GM12875 (cell line): Measurements from ENCODE around the gene FMN2.

Experiments used
- H3K4me3 ChIP-seq: one replicate; pipeline ENCODE4 v1.5.1; 2011; ENCODE audit warnings: low read depth, low read length, control low read depth
- TF ChIP-seq, protein P1 (sequence below): IDR thresholded peaks from 2 replicates; pipeline ENCODE4 v1.5.1; 2011; ENCODE audit warnings: low read depth, mild to moderate bottlenecking, control low read depth, inconsistent platforms, low read length, moderate library complexity, borderline replicate concordance; ENCODE audit not compliant: insufficient read depth

FMN2 gene

DNA sequence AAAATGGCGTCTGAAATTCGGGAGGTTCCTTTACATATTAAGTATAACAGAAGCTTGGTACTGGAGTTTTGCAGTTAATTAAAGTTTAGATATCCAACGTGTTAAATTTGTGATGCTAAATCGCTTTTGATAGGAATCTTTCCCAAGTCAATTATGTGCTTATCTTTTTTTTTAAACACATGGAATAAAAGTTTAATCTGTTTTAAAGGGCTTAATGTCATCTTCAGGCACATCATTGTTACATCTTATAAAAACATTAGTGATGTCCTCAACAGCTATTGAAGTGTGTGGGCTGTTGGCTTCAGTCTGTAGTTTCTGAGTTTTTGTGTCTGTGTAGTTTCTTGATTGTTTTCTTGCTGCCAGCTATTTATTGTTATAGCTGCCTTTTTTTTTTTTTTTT, 5.3 kb downstream of the FMN2 start:
- TF ChIP-seq, protein P1, sequence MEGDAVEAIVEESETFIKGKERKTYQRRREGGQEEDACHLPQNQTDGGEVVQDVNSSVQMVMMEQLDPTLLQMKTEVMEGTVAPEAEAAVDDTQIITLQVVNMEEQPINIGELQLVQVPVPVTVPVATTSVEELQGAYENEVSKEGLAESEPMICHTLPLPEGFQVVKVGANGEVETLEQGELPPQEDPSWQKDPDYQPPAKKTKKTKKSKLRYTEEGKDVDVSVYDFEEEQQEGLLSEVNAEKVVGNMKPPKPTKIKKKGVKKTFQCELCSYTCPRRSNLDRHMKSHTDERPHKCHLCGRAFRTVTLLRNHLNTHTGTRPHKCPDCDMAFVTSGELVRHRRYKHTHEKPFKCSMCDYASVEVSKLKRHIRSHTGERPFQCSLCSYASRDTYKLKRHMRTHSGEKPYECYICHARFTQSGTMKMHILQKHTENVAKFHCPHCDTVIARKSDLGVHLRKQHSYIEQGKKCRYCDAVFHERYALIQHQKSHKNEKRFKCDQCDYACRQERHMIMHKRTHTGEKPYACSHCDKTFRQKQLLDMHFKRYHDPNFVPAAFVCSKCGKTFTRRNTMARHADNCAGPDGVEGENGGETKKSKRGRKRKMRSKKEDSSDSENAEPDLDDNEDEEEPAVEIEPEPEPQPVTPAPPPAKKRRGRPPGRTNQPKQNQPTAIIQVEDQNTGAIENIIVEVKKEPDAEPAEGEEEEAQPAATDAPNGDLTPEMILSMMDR, result no peak

DNA sequence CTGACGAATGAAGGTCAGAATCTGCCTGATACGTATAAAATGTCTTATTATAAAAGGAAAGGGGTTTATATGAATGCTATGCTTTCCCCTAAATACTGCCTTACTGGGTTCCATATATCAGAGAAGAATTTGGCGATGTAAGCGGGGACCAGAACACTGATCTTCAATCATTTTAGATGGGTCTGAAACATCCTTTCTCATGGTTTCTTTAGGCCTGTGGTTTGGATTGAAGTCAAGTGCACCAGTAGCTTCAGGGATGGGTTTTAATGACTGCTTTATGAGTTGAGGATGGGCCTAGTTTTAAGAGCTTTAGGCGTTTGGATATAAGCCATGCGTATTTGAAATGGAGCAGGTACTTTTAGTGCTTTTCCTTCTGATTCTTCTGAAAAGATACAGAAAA, 6.9 kb downstream of the FMN2 start:
- no peak overlapping the region for H3K4me3 ChIP-seq
- TF ChIP-seq, protein P1, result no peak

More for the DNA sequence above, 5.3 kb downstream of the FMN2 start:
- no peak overlapping the region for H3K4me3 ChIP-seq

DNA sequence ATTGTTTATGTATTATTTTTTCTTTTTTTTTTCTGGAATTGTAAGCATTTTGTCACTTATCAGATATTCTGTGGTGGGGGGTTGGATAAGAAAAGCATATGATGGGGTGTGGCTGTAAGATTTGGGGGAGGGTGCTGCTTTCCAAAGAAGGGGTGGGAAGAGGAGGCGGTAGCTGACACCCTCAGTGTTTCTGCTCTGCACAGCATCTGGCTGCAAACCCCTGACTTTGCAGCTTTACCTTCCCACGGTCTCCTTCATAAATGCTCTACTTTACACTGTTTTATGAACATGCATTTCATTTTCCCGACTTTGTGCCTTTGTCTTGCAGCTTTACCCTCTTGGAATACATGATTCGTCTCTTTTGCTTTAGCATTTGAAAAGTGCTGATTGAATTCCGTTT, 7.6 kb downstream of the FMN2 start:
- TF ChIP-seq, protein P1, result no peak
- H3K4me3 ChIP-seq, result no peak overlapping the region

DNA sequence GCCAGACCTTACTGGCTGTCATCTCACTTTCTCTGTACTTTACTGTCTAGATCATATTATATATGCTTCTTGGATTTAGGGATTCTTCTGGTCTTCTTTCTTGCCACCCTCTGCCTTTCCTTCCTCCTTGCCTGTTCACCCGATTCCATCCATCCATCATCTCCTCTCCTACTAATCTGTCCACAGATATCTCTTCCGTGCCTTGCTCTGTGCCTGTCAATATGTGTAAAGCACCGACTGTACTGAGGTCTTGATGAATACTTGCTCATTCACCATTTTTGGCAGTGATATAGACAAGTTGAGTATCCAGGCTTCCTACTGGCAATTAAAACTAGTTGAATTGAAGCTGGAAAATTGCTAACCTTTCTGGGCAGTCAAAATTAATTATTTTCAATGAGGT, 8.1 kb downstream of the FMN2 start:
- TF ChIP-seq, protein P1, result no peak
- no peak overlapping the region for H3K4me3 ChIP-seq

DNA sequence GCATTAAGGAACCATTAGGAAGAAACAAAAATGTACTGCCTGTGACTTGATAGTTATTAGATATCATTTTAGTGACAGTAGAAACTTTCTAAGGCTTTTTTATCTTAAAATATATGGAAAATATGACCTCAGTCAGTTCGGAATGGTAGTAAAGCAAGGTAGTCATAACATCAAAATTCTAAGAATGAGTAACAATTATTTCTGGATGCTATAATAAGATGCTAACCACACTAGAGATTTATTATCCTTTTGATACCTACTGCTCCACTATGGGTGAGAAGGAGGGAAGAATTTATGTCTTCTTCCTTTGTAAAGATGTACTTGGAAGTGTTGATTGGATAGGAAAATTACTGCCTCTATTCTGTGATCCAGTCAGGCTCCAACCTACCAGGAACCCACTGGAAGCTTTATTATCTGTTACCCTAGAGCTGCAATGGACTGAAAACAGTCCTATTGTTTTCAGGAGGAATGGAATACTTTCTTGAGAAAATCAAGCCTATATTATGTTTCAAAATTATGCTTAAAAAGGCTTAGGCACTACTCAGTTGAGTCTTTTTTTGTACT, 8.8 kb downstream of the FMN2 start:
- TF ChIP-seq, protein P1, result no peak
- H3K4me3 ChIP-seq, result no peak overlapping the region

DNA sequence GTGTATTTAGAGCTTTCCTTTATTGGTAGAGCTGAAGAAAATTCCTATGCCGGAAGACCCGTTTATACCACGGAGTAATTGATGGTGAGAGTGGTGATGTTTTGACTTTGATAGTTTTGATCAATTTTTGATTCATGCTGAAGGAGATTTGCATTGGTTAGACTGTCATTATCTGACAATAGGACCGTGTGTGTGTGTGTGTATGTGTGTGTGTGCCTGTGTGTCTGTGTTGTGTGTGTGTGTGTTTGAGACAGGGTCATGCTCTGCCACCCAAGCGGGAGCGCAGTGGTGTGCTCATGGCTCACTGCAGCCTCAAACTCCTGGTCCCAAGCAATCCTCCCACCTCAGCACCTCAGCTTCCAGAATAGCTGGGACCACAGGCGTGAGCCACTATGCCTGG, 9.6 kb downstream of the FMN2 start:
- TF ChIP-seq, protein P1, result no peak
- H3K4me3 ChIP-seq, result no peak overlapping the region

DNA sequence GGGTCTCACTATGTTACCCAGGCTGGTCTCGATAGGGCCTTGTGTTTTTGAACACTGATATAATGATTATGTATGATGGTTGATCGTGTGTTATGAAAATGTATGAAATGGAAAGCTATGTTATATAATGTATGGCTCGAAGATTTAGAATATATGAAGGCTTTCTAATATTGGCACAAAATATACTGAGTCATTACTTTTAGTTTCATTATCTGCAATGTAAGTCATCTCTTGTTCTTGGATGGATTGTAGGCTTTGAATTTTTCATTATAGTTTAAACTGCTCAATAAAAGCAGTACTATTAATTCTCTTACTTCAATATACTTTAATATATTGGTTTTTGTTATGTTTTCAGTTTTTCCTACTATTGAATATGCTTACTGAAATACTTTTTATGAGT, 10.1 kb downstream of the FMN2 start:
- TF ChIP-seq, protein P1, result no peak
- no peak overlapping the region for H3K4me3 ChIP-seq
